IPS-11a (cell line): ENCODE results near the gene PAQR5.
"Not testable (repeated sequence)": the region's sequence is repeated elsewhere in the genome, so short reads cannot be mapped to it uniquely, and the experiment has no call there.

Experiments used
- H3K4me3 ChIP-seq: one replicate; pipeline ENCODE4 v1.5.1; 2013; ENCODE audit warnings: low read depth, low read length, control low read depth

Gene PAQR5

GRCh38 chr15:69292826-69293420, 5.8 kb upstream of the PAQR5 start:
- H3K4me3 ChIP-seq, result no peak overlapping the region

- no peak overlapping the region for H3K4me3 ChIP-seq
Observed at GRCh38 chr15:69293741-69294615, 4.7 kb upstream of the PAQR5 start.

- H3K4me3 ChIP-seq, result no peak overlapping the region
Observed at GRCh38 chr15:69296606-69297005, 2.1 kb upstream of the PAQR5 start.

- H3K4me3 ChIP-seq, result no peak overlapping the region
Observed at GRCh38 chr15:69297642-69298353, 914 bp upstream of the PAQR5 start.

GRCh38 chr15:69298354-69298696, 387 bp upstream of the PAQR5 start:
- peak overlapping the region; percentile 40 for H3K4me3 ChIP-seq

DNA sequence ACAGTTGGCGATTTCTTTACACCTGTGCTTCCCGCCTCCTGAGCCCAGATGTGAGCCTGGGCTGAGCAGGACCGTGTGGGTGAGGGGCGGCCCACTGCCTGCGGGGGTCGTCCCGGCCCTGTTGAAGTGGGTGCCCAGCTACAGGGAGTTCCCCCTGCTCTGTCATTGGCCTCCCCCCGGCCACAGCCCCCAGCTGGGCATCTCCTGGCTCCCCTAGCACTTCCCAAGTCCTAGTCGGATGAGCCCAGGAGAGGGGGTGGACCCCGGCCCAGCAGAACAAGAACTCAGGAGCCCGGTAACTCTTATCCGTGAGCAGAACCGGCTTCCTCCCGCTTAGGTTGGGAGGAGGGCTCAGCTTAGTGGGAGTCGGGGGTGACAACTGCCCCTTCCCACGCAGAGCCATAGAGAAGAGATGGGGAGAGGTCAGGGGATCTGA, 757 bp downstream of the PAQR5 start:
- H3K4me3 ChIP-seq, result peak overlapping the region; percentile 40

GRCh38 chr15:69299943-69300588, 1.4 kb downstream of the PAQR5 start:
- H3K4me3 ChIP-seq, result no peak overlapping the region

- H3K4me3 ChIP-seq, result not testable (repeated sequence)
Observed at GRCh38 chr15:69301101-69301500, 2.4 kb downstream of the PAQR5 start.

GRCh38 chr15:69302087-69302486, 3.4 kb downstream of the PAQR5 start:
- not testable (repeated sequence) for H3K4me3 ChIP-seq

DNA sequence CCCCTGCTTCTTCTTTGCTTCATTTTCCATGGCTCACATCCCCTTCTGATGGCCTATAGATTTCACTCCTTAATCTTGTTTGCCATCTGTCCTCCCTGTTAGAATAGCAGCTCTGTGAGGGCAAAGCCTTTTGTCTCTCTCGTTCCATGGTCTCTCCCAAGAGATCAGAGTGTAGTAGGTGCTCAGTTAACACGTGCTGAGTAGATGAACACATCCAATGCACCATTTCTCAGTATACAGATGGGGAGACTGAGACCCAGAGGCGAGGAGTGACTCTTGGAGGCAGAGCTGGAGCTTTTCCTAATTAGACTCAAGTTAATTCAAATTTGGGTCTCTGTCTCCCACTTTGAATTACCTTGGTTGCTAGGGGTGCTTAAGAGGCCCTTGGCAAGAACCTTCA, 4.2 kb downstream of the PAQR5 start:
- H3K4me3 ChIP-seq, result no peak overlapping the region

DNA sequence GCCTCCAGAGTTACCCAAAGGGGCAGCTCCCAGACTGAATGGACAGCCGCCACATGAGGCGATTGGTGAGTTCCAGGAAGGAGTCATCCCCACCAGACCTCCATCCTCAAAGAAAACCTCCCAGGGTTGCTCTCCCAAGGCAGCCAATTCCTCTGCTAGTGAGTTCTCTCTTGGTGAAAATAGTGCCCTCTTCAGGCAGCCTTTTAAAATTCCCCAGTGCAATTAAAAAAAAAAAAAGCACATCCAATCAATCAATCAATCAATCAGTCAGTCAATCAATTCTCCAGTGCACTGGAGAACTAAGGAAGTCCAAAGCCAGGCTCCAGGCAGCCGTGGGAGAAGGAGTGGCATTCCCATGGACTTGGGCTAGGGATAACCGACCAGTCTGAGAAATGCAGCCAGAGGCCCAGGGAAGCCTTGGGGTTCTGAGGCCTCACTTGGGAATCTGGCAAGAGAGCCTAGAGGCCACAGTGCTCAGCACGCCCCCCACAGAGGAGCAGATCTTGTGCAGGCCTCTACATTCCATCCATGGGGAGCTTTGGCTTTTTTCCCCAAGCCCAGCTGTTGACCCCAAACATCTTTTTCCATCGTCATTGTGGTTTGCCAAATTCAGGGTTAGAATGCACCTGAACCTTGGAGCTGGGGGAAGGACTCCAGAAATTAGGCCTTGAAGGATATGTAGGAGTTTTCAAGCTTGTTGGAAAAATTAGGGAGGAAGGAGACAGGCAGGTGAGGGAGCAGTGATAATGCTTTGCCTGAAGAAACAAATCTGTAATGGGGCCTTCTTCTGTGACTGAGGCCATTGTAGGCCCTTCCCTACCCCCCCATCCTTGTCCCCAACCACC, 4.8 kb downstream of the PAQR5 start:
- no peak overlapping the region for H3K4me3 ChIP-seq

DNA sequence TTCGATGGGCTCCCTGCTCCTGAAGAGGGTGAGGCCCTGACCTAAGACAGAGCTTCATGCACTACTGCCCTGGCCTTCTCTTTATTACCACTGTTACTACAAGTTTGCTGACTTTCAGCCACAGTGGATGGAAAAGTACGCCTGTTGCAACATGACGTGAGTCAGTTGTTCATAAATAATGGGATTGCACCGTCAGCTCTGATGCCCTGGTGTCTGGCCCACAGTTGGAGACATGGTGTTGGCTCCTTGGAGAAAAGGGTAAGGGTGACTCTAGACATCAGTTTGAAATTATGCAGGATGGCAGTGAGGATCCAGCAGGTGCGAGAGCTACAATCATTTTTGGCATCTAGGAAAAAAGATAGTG, 5.5 kb downstream of the PAQR5 start:
- no peak overlapping the region for H3K4me3 ChIP-seq

GRCh38 chr15:69305204-69305931, 6.7 kb downstream of the PAQR5 start:
- H3K4me3 ChIP-seq, result no peak overlapping the region

GRCh38 chr15:69305933-69306568, 7.3 kb downstream of the PAQR5 start:
- H3K4me3 ChIP-seq, result no peak overlapping the region

- H3K4me3 ChIP-seq, result no peak overlapping the region
Observed at GRCh38 chr15:69307939-69308338, 9.2 kb downstream of the PAQR5 start.

GRCh38 chr15:69308949-69309348, 10.2 kb downstream of the PAQR5 start:
- H3K4me3 ChIP-seq, result no peak overlapping the region

- no peak overlapping the region for H3K4me3 ChIP-seq
Observed at GRCh38 chr15:69311319-69311721, 12.6 kb downstream of the PAQR5 start.

- H3K4me3 ChIP-seq, result no peak overlapping the region
Observed at GRCh38 chr15:69313432-69314000, 14.8 kb downstream of the PAQR5 start.

- no peak overlapping the region for H3K4me3 ChIP-seq
Observed at GRCh38 chr15:69314131-69314530, 15.4 kb downstream of the PAQR5 start.
